ENCODE data around the gene SLC23A1. TPM values are rescaled to one million over a fixed set of nuclear protein-coding genes. Genes with fewer than 3 reads are reported as not detected.

SLC23A1 gene
- total and polyA plus RNA-seq, 11 donors: not detected

DNA sequence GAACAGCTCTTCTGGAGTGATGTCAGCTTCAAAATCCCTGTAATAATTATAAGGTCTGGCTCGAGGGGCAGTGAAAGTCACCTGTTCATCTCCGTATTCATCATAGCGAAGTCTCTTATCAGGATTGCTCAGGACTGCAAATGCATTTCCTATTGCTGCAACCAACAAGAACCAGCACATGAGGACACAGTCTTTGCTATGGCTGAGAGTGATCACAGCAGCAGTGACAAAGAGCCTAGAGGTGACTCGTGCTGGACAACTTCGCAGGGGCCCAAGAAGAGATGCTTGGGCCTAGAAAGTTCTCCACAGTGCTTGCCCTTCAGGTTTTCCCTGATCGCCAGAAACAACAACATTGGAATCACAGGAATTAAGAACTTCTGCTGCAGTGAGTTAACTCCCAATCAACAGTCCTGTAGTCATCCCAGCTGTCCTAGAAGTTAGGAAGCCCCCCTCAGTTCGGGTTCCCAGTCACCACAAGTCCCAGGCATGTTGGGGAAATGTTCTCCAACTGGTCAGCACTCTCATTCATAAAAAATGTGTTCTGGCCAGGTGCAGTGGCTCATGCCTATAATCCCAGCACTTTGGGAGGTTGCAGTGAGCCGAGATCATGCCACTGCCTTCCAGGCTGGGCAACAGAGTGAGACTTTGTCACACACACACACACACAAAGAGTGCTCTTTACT, 43.2 kb upstream of the SLC23A1 start:
- peaks cover 0 to 8% (median 0%) of the 10 kb centered on the region in 12 donors for H3K4me1 ChIP-seq
- DNase-seq (no peak), ATAC-seq (no peak)
- no peak overlapping the region for H3K4me3 ChIP-seq
- peaks cover 0 to 91% (median 76%) of the 10 kb centered on the region in 9 donors for H3K36me3 ChIP-seq
- TF ChIP-seq, protein P1, sequence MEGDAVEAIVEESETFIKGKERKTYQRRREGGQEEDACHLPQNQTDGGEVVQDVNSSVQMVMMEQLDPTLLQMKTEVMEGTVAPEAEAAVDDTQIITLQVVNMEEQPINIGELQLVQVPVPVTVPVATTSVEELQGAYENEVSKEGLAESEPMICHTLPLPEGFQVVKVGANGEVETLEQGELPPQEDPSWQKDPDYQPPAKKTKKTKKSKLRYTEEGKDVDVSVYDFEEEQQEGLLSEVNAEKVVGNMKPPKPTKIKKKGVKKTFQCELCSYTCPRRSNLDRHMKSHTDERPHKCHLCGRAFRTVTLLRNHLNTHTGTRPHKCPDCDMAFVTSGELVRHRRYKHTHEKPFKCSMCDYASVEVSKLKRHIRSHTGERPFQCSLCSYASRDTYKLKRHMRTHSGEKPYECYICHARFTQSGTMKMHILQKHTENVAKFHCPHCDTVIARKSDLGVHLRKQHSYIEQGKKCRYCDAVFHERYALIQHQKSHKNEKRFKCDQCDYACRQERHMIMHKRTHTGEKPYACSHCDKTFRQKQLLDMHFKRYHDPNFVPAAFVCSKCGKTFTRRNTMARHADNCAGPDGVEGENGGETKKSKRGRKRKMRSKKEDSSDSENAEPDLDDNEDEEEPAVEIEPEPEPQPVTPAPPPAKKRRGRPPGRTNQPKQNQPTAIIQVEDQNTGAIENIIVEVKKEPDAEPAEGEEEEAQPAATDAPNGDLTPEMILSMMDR (IDR thresholded peaks at IDR 0.05): no peak
- no peak for TF ChIP-seq POLR2A (IDR thresholded peaks at IDR 0.05)
- 65 to 86% (median 79%) methylated on average over 8 of the region's 8 CpGs for WGBS, 4 donors
- no peaks in the 10 kb centered on the region for H3K27me3 ChIP-seq
- no peaks in the 10 kb centered on the region for H3K9me3 ChIP-seq
- intact Hi-C loops (cut with DNase I): loop anchor here in 4 of 10 donors (5.0 to 10.0 kb wide), 2 partner anchors 196 to 338 kb away; no protein-coding TSS in a partner anchor
- no peak overlapping the region for H3K27ac ChIP-seq

DNA sequence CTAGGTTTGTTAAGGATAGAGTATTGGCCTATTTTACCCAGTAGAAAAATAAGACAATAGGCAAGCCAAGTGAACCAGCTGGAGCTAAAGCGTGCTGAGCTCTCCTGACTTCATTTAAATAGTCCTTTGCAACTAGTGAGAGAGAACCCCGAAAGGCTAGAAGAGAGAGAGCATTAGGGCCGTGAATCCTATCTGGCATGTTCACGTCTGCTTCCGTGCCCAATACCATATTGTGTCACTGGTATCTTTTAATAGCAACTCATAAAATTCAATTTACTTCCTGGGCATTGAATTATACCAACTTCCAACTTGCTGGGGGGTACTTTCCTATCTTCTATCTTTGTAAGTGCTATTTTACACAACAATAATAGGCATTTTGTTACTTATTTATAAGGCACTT, 42.4 kb upstream of the SLC23A1 start:
- TF ChIP-seq POLR2A (IDR thresholded peaks at IDR 0.05): no peak
- TF ChIP-seq, protein P1 (IDR thresholded peaks at IDR 0.05): no peak
- no peak overlapping the region for H3K27ac ChIP-seq
- intact Hi-C loops (cut with DNase I): loop anchor here in 4 of 10 donors (5.0 to 10.0 kb wide), 2 partner anchors 197 to 339 kb away; no protein-coding TSS in a partner anchor
- H3K4me3 ChIP-seq: no peak overlapping the region
- WGBS, 4 donors: 89 to 94% (median 91%) methylated on average over 5 of the region's 5 CpGs
- no peaks in the 10 kb centered on the region for H3K27me3 ChIP-seq
- peaks cover 0 to 8% (median 0%) of the 10 kb centered on the region in 12 donors for H3K4me1 ChIP-seq
- no peak for DNase-seq
- H3K9me3 ChIP-seq: no peaks in the 10 kb centered on the region
- H3K36me3 ChIP-seq: peaks cover 0 to 91% (median 72%) of the 10 kb centered on the region in 9 donors
- no peak for ATAC-seq

DNA sequence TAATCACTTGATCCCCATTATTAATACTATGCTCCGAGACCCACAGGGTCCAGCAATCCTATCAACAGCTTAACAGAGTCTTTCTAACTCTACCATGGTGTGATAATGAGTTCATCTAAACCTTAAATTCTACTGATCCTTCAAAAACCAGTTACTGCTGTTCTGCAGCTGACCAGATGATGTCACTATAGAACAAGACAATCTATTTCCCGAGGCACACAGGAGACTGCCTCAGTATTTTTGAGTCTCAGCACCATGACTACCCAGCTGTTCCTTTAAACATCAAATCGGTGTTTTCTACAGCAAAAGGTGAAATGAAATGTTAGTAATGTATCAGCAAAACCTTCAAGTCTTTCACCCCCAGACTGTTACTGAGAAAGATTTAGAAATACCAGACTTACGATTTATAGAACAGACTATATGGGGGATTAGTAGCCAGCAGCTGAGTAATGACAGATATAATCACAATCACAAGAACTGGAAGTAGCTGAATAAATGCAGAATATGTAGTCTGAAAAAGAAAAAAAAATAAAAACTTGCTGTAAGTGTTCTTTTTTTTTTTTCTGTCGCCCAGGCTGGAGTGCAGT, 39.3 kb upstream of the SLC23A1 start:
- Histone ChIP-seq H3K4me3 (no peak overlapping the region), H3K4me1 (peaks cover 6 to 39% (median 27%) of the 10 kb centered on the region in 12 donors), H3K27ac (no peak overlapping the region), H3K27me3 (no peaks in the 10 kb centered on the region), H3K9me3 (no peaks in the 10 kb centered on the region), H3K36me3 (peaks cover 0 to 83% (median 70%) of the 10 kb centered on the region in 9 donors)
- no peak for DNase-seq
- 42 to 47% (median 44%) methylated on average over 5 of the region's 5 CpGs for WGBS, 4 donors
- peak in 2 of 4 donors; percentile 29 to 40 for ATAC-seq
- intact Hi-C loops (cut with DNase I): loop anchor here in 9 of 10 donors (1.0 to 10.0 kb wide), 5 partner anchors 35 to 342 kb away; partner anchors contain the start of gene MZB1 (in 1 of the 9)
- no peak for TF ChIP-seq POLR2A (IDR thresholded peaks at IDR 0.05)
- TF ChIP-seq, protein P1 (IDR thresholded peaks at IDR 0.05): peak; percentile 67 to 94 (median 82)
